Measurements from ENCODE around the gene ALOXE3. TPM values are rescaled to one million over a fixed set of nuclear protein-coding genes. Genes with fewer than 3 reads are reported as not detected.

The ALOXE3 gene
- total RNA-seq: not detected in 2 replicates
- long read RNA-seq: 0 reads

- DNase-seq (ENCODE audit: extremely low spot score, unreplicated experiment): no peak
- Mint-ChIP-seq H3K4me1 (ENCODE audit: unreplicated experiment) (peaks cover 36% of the 10 kb centered on the region), H3K27me3 (ENCODE audit: unreplicated experiment) (peaks cover 22% of the 10 kb centered on the region), H3K27ac (ENCODE audit: unreplicated experiment) (peak within 1 kb of the TSS; percentile 95), H3K36me3 (ENCODE audit: unreplicated experiment) (no peaks in the 10 kb centered on the region), H3K4me3 (ENCODE audit: unreplicated experiment) (peak within 1 kb of the TSS; percentile 87), H3K9me3 (ENCODE audit: unreplicated experiment) (no peaks in the 10 kb centered on the region)
- TF ChIP-seq, protein P1, sequence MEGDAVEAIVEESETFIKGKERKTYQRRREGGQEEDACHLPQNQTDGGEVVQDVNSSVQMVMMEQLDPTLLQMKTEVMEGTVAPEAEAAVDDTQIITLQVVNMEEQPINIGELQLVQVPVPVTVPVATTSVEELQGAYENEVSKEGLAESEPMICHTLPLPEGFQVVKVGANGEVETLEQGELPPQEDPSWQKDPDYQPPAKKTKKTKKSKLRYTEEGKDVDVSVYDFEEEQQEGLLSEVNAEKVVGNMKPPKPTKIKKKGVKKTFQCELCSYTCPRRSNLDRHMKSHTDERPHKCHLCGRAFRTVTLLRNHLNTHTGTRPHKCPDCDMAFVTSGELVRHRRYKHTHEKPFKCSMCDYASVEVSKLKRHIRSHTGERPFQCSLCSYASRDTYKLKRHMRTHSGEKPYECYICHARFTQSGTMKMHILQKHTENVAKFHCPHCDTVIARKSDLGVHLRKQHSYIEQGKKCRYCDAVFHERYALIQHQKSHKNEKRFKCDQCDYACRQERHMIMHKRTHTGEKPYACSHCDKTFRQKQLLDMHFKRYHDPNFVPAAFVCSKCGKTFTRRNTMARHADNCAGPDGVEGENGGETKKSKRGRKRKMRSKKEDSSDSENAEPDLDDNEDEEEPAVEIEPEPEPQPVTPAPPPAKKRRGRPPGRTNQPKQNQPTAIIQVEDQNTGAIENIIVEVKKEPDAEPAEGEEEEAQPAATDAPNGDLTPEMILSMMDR (IDR thresholded peaks at IDR 0.05): no peak
Observed at GRCh38 chr17:8117980-8118768, at the start of gene ALOXE3. Gene ALOXE3 (minus strand): TSS chr17:8118514. CDS start chr17:8117990, 524 bp downstream.

DNA sequence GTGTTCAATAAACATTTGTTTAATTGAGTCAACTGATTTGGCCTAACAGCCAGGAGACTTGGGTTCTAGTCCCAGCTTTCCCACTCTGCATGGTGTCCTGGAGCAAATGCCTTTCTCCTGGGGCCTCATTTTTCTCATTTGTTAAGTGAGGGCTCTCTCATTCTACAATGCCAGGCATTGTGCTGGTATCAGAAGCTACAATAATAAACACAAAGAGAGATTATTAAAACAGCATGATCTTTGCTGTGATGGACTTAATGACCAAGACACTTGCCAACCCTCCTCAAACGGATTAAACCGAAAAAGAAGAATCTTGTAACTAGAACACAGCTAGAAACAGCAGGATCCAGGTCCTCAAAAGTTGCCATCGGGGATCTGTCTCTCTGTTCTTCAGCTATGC is 49.2 kb upstream of the ALOXE3 start:
- TF ChIP-seq, protein P1 (IDR thresholded peaks at IDR 0.05): no peak

GRCh38 chr17:8166731-8167130 is 48.4 kb upstream of the ALOXE3 start:
- no peak overlapping the region for H3K27ac Mint-ChIP-seq (ENCODE audit: unreplicated experiment)
- TF ChIP-seq, protein P1 (IDR thresholded peaks at IDR 0.05): no peak
- H3K4me3 Mint-ChIP-seq (ENCODE audit: unreplicated experiment): no peak overlapping the region
- peaks cover under 1% of the 10 kb centered on the region for H3K36me3 Mint-ChIP-seq (ENCODE audit: unreplicated experiment)
- no peak for DNase-seq (ENCODE audit: extremely low spot score, unreplicated experiment)
- peaks cover 23% of the 10 kb centered on the region for H3K4me1 Mint-ChIP-seq (ENCODE audit: unreplicated experiment)
- no peaks in the 10 kb centered on the region for H3K9me3 Mint-ChIP-seq (ENCODE audit: unreplicated experiment)
- no peaks in the 10 kb centered on the region for H3K27me3 Mint-ChIP-seq (ENCODE audit: unreplicated experiment)

More for the DNA sequence above, 49.2 kb upstream of the ALOXE3 start:
- H3K36me3 Mint-ChIP-seq (ENCODE audit: unreplicated experiment): no peaks in the 10 kb centered on the region
- no peak overlapping the region for H3K27ac Mint-ChIP-seq (ENCODE audit: unreplicated experiment)
- no peaks in the 10 kb centered on the region for H3K9me3 Mint-ChIP-seq (ENCODE audit: unreplicated experiment)
- H3K27me3 Mint-ChIP-seq (ENCODE audit: unreplicated experiment): no peaks in the 10 kb centered on the region
- H3K4me3 Mint-ChIP-seq (ENCODE audit: unreplicated experiment): no peak overlapping the region
- DNase-seq (ENCODE audit: extremely low spot score, unreplicated experiment): no peak
- peaks cover 23% of the 10 kb centered on the region for H3K4me1 Mint-ChIP-seq (ENCODE audit: unreplicated experiment)

GRCh38 chr17:8164815-8165131 is 46.5 kb upstream of the ALOXE3 start:
- Mint-ChIP-seq H3K27me3 (ENCODE audit: unreplicated experiment) (no peaks in the 10 kb centered on the region), H3K36me3 (ENCODE audit: unreplicated experiment) (peaks cover 8% of the 10 kb centered on the region), H3K4me3 (ENCODE audit: unreplicated experiment) (no peak overlapping the region), H3K27ac (ENCODE audit: unreplicated experiment) (peak overlapping the region; percentile 98), H3K4me1 (ENCODE audit: unreplicated experiment) (peaks cover 32% of the 10 kb centered on the region), H3K9me3 (ENCODE audit: unreplicated experiment) (no peaks in the 10 kb centered on the region)
- TF ChIP-seq, protein P1 (IDR thresholded peaks at IDR 0.05): no peak
- DNase-seq (ENCODE audit: extremely low spot score, unreplicated experiment): no peak

- DNase-seq (ENCODE audit: extremely low spot score, unreplicated experiment): no peak
- Mint-ChIP-seq H3K27me3 (ENCODE audit: unreplicated experiment) (no peaks in the 10 kb centered on the region), H3K27ac (ENCODE audit: unreplicated experiment) (peak overlapping the region; percentile 98), H3K36me3 (ENCODE audit: unreplicated experiment) (peaks cover 8% of the 10 kb centered on the region), H3K4me1 (ENCODE audit: unreplicated experiment) (peaks cover 33% of the 10 kb centered on the region), H3K4me3 (ENCODE audit: unreplicated experiment) (peak overlapping the region; percentile 87), H3K9me3 (ENCODE audit: unreplicated experiment) (no peaks in the 10 kb centered on the region)
- TF ChIP-seq, protein P1 (IDR thresholded peaks at IDR 0.05): no peak
Observed at GRCh38 chr17:8163978-8164814, 45.9 kb upstream of the ALOXE3 start.
